Measurements from ENCODE around the gene LSM11. TPM values are rescaled to one million over a fixed set of nuclear protein-coding genes. Genes with fewer than 3 reads are reported as not detected.
"Not testable (repeated sequence)": the region's sequence is repeated elsewhere in the genome, so short reads cannot be mapped to it uniquely, and the experiment has no call there.

LSM11 gene
- total RNA-seq = 1.0 TPM

GRCh38 chr5:157743163-157744050 is at the start of gene LSM11:
Gene LSM11 (plus strand): TSS chr5:157743712. CDS start chr5:157743751, 39 bp downstream.
- peaks cover 14% of the 10 kb centered on the region for H3K4me1 ChIP-seq (ENCODE audit: insufficient read depth, low read length)
- no peaks in the 10 kb centered on the region for H3K9me3 ChIP-seq (ENCODE audit: low read depth, low read length)
- H3K27me3 ChIP-seq (ENCODE audit: insufficient read depth, low read length) = no peaks in the 10 kb centered on the region
- H3K4me3 ChIP-seq (ENCODE audit: low read length) = peak within 1 kb of the TSS; percentile 56

- not testable (repeated sequence) for H3K27me3 ChIP-seq (ENCODE audit: insufficient read depth, low read length); H3K4me1 ChIP-seq (ENCODE audit: insufficient read depth, low read length); H3K4me3 ChIP-seq (ENCODE audit: low read length)
- H3K9me3 ChIP-seq (ENCODE audit: low read depth, low read length) = peaks cover 13% of the 10 kb centered on the region
Observed at GRCh38 chr5:157693816-157694215, 49.7 kb upstream of the LSM11 start.

- peaks cover 17% of the 10 kb centered on the region for H3K9me3 ChIP-seq (ENCODE audit: low read depth, low read length)
- H3K4me3 ChIP-seq (ENCODE audit: low read length); H3K27me3 ChIP-seq (ENCODE audit: insufficient read depth, low read length); H3K4me1 ChIP-seq (ENCODE audit: insufficient read depth, low read length): not testable (repeated sequence)
Observed at GRCh38 chr5:157696154-157696553, 47.4 kb upstream of the LSM11 start.

- H3K4me3 ChIP-seq (ENCODE audit: low read length); H3K27me3 ChIP-seq (ENCODE audit: insufficient read depth, low read length); H3K4me1 ChIP-seq (ENCODE audit: insufficient read depth, low read length): not testable (repeated sequence)
- H3K9me3 ChIP-seq (ENCODE audit: low read depth, low read length) = peaks cover 17% of the 10 kb centered on the region
Observed at GRCh38 chr5:157698674-157699073, 44.8 kb upstream of the LSM11 start.

GRCh38 chr5:157703736-157704135 is 39.8 kb upstream of the LSM11 start:
- H3K27me3 ChIP-seq (ENCODE audit: insufficient read depth, low read length) = no peaks in the 10 kb centered on the region
- H3K4me3 ChIP-seq (ENCODE audit: low read length) = no peak overlapping the region
- peaks cover 5% of the 10 kb centered on the region for H3K9me3 ChIP-seq (ENCODE audit: low read depth, low read length)
- no peaks in the 10 kb centered on the region for H3K4me1 ChIP-seq (ENCODE audit: insufficient read depth, low read length)

- Histone ChIP-seq H3K4me1 (ENCODE audit: insufficient read depth, low read length) (no peaks in the 10 kb centered on the region), H3K9me3 (ENCODE audit: low read depth, low read length) (no peaks in the 10 kb centered on the region), H3K4me3 (ENCODE audit: low read length) (no peak overlapping the region), H3K27me3 (ENCODE audit: insufficient read depth, low read length) (peaks cover 2% of the 10 kb centered on the region)
Observed at GRCh38 chr5:157708866-157709265, 34.6 kb upstream of the LSM11 start.

GRCh38 chr5:157709346-157709745 is 34.2 kb upstream of the LSM11 start:
- Histone ChIP-seq H3K9me3 (ENCODE audit: low read depth, low read length) (no peaks in the 10 kb centered on the region), H3K4me1 (ENCODE audit: insufficient read depth, low read length) (no peaks in the 10 kb centered on the region), H3K4me3 (ENCODE audit: low read length) (no peak overlapping the region), H3K27me3 (ENCODE audit: insufficient read depth, low read length) (peaks cover 2% of the 10 kb centered on the region)

- Histone ChIP-seq H3K4me3 (ENCODE audit: low read length) (no peak overlapping the region), H3K9me3 (ENCODE audit: low read depth, low read length) (no peaks in the 10 kb centered on the region), H3K27me3 (ENCODE audit: insufficient read depth, low read length) (peaks cover 2% of the 10 kb centered on the region), H3K4me1 (ENCODE audit: insufficient read depth, low read length) (no peaks in the 10 kb centered on the region)
Observed at GRCh38 chr5:157710431-157710830, 33.1 kb upstream of the LSM11 start.

GRCh38 chr5:157710882-157711281 is 32.6 kb upstream of the LSM11 start:
- no peaks in the 10 kb centered on the region for H3K9me3 ChIP-seq (ENCODE audit: low read depth, low read length)
- peaks cover 2% of the 10 kb centered on the region for H3K27me3 ChIP-seq (ENCODE audit: insufficient read depth, low read length)
- H3K4me3 ChIP-seq (ENCODE audit: low read length) = no peak overlapping the region
- no peaks in the 10 kb centered on the region for H3K4me1 ChIP-seq (ENCODE audit: insufficient read depth, low read length)

GRCh38 chr5:157713830-157714595 is 29.5 kb upstream of the LSM11 start:
- Histone ChIP-seq H3K4me1 (ENCODE audit: insufficient read depth, low read length) (peaks cover 12% of the 10 kb centered on the region), H3K4me3 (ENCODE audit: low read length) (no peak overlapping the region), H3K27me3 (ENCODE audit: insufficient read depth, low read length) (peaks cover 2% of the 10 kb centered on the region), H3K9me3 (ENCODE audit: low read depth, low read length) (no peaks in the 10 kb centered on the region)

GRCh38 chr5:157714596-157714864 is 29.0 kb upstream of the LSM11 start:
- Histone ChIP-seq H3K4me1 (ENCODE audit: insufficient read depth, low read length) (peaks cover 12% of the 10 kb centered on the region), H3K9me3 (ENCODE audit: low read depth, low read length) (no peaks in the 10 kb centered on the region), H3K27me3 (ENCODE audit: insufficient read depth, low read length) (no peaks in the 10 kb centered on the region), H3K4me3 (ENCODE audit: low read length) (no peak overlapping the region)

- H3K4me3 ChIP-seq (ENCODE audit: low read length) = no peak overlapping the region
- H3K9me3 ChIP-seq (ENCODE audit: low read depth, low read length) = no peaks in the 10 kb centered on the region
- no peaks in the 10 kb centered on the region for H3K27me3 ChIP-seq (ENCODE audit: insufficient read depth, low read length)
- peaks cover 12% of the 10 kb centered on the region for H3K4me1 ChIP-seq (ENCODE audit: insufficient read depth, low read length)
Observed at GRCh38 chr5:157718519-157718918, 25.0 kb upstream of the LSM11 start.

- Histone ChIP-seq H3K4me3 (ENCODE audit: low read length) (no peak overlapping the region), H3K4me1 (ENCODE audit: insufficient read depth, low read length) (peaks cover 12% of the 10 kb centered on the region), H3K27me3 (ENCODE audit: insufficient read depth, low read length) (no peaks in the 10 kb centered on the region), H3K9me3 (ENCODE audit: low read depth, low read length) (no peaks in the 10 kb centered on the region)
Observed at GRCh38 chr5:157719245-157719644, 24.3 kb upstream of the LSM11 start.

GRCh38 chr5:157721159-157721558 is 22.4 kb upstream of the LSM11 start:
- Histone ChIP-seq H3K4me1 (ENCODE audit: insufficient read depth, low read length) (peaks cover 12% of the 10 kb centered on the region), H3K4me3 (ENCODE audit: low read length) (no peak overlapping the region), H3K27me3 (ENCODE audit: insufficient read depth, low read length) (no peaks in the 10 kb centered on the region), H3K9me3 (ENCODE audit: low read depth, low read length) (no peaks in the 10 kb centered on the region)

GRCh38 chr5:157722895-157723294 is 20.6 kb upstream of the LSM11 start:
- H3K9me3 ChIP-seq (ENCODE audit: low read depth, low read length); H3K27me3 ChIP-seq (ENCODE audit: insufficient read depth, low read length); H3K4me1 ChIP-seq (ENCODE audit: insufficient read depth, low read length); H3K4me3 ChIP-seq (ENCODE audit: low read length): not testable (repeated sequence)

GRCh38 chr5:157726607-157727006 is 16.9 kb upstream of the LSM11 start:
- not testable (repeated sequence) for H3K4me3 ChIP-seq (ENCODE audit: low read length); H3K27me3 ChIP-seq (ENCODE audit: insufficient read depth, low read length); H3K4me1 ChIP-seq (ENCODE audit: insufficient read depth, low read length); H3K9me3 ChIP-seq (ENCODE audit: low read depth, low read length)
